GM23338 (cell line): Measurements from ENCODE around the gene GLOD4. TPM values are rescaled to one million over a fixed set of nuclear protein-coding genes. Genes with fewer than 3 reads are reported as not detected.
A peak's percentile ranks its signal among the peaks of the same experiment; 100 is the strongest.

Experiments used
- ATAC-seq: fragments of 200-7000 bp; cut with Tn5 transposase; 3 replicates; pipeline ENCODE4 v1.9.1; 2020
- DNase-seq: peaks from one replicate; pipeline ENCODE4 v3.0.0-alpha.2; 2015; ENCODE audit warnings: low spot score
- H2AFZ ChIP-seq: fragments of 200-600 bp; sonication (generic); 2 replicates; pipeline ENCODE4 v1.8.0; 2016; ENCODE audit warnings: antibody characterized with exemption, mild to moderate bottlenecking, moderate library complexity
- H3F3A ChIP-seq: fragments of 200-600 bp; sonication (generic); replicated peaks from 2 replicates; pipeline ENCODE4 v1.8.0; 2017; ENCODE audit warnings: antibody characterized with exemption, mixed run types, low read depth
- H3K27ac ChIP-seq: fragments of 200-600 bp; sonication (generic); 2 replicates; pipeline ENCODE4 v1.6.1; 2016; ENCODE audit warnings: low read depth
- H3K27me3 ChIP-seq: fragments of 200-600 bp; sonication (generic); 2 replicates; pipeline ENCODE4 v1.8.0; 2016; ENCODE audit warnings: mild to moderate bottlenecking, mixed run types, moderate library complexity; ENCODE audit not compliant: insufficient read depth
- H3K36me3 ChIP-seq: fragments of 200-600 bp; sonication (generic); 2 replicates; pipeline ENCODE4 v1.8.0; 2016; ENCODE audit warnings: mild to moderate bottlenecking; ENCODE audit not compliant: insufficient read depth
- H3K4me1 ChIP-seq: fragments of 200-600 bp; sonication (generic); 2 replicates; pipeline ENCODE4 v1.8.0; 2016; ENCODE audit warnings: mild to moderate bottlenecking, moderate library complexity; ENCODE audit not compliant: insufficient read depth
- H3K4me2 ChIP-seq: fragments of 200-600 bp; sonication (generic); 2 replicates; pipeline ENCODE4 v1.7.1; 2017; ENCODE audit warnings: mixed run types
- H3K4me3 ChIP-seq: fragments of 200-600 bp; sonication (generic); 2 replicates; pipeline ENCODE4 v1.6.1; 2016; ENCODE audit warnings: mixed run types
- H3K79me2 ChIP-seq: fragments of 200-600 bp; sonication (generic); replicated peaks from 2 replicates; pipeline ENCODE4 v1.8.0; 2017; ENCODE audit warnings: mild to moderate bottlenecking; ENCODE audit not compliant: insufficient read depth
- H3K9me2 ChIP-seq: fragments of 200-600 bp; sonication (generic); 2 replicates; pipeline ENCODE4 v1.8.0; 2017; ENCODE audit not compliant: insufficient read depth
- H4K20me1 ChIP-seq: fragments of 200-600 bp; sonication (generic); replicated peaks from 2 replicates; pipeline ENCODE4 v1.8.0; 2017; ENCODE audit warnings: mild to moderate bottlenecking; ENCODE audit not compliant: insufficient read depth
- H3K27ac Mint-ChIP-seq: 2 replicates; pipeline ENCODE4 v1.8.0; 2020; ENCODE audit warnings: inconsistent platforms, mild to moderate bottlenecking, moderate library complexity, mixed read lengths
- H3K27me3 Mint-ChIP-seq: 3 replicates; pipeline ENCODE4 v1.8.0; 2022; ENCODE audit warnings: low read depth, mild to moderate bottlenecking, moderate library complexity, mixed read lengths, inconsistent platforms; ENCODE audit not compliant: insufficient read depth, poor library complexity
- H3K36me3 Mint-ChIP-seq: 3 replicates; pipeline ENCODE4 v1.8.0; 2021; ENCODE audit warnings: low read depth, mild to moderate bottlenecking, inconsistent platforms, moderate library complexity, mixed read lengths
- H3K4me1 Mint-ChIP-seq: 3 replicates; pipeline ENCODE4 v1.8.0; 2020; ENCODE audit warnings: mild to moderate bottlenecking, inconsistent platforms, mixed read lengths
- H3K4me3 Mint-ChIP-seq: 3 replicates; pipeline ENCODE4 v1.8.0; 2021; ENCODE audit warnings: moderate library complexity, mild to moderate bottlenecking, inconsistent platforms, mixed read lengths
- H3K9me3 Mint-ChIP-seq: 3 replicates; pipeline ENCODE4 v1.8.0; 2020; ENCODE audit warnings: moderate library complexity, mild to moderate bottlenecking, inconsistent platforms, mixed read lengths
- CREB1 ChIP-seq: fragments of 250-450 bp; sonication (Bioruptor Pico); IDR thresholded peaks from 2 replicates; pipeline ENCODE4 v1.5.0; 2020; ENCODE audit warnings: low read depth, mild to moderate bottlenecking, moderate library complexity
- EZH2 ChIP-seq: fragments of 200-600 bp; sonication (generic); IDR thresholded peaks from one replicate; pipeline ENCODE4 v1.8.0; 2017; ENCODE audit warnings: antibody characterized with exemption, mild to moderate bottlenecking, low read depth; ENCODE audit not compliant: unreplicated experiment
- EZH2phosphoT487 ChIP-seq: fragments of 200-600 bp; sonication (generic); IDR thresholded peaks from one replicate; pipeline ENCODE4 v1.8.1; 2018; ENCODE audit warnings: antibody characterized with exemption; ENCODE audit not compliant: unreplicated experiment
- JUNB ChIP-seq: IDR thresholded peaks from one replicate; pipeline ENCODE4 v1.6.1; 2016; ENCODE audit warnings: antibody characterized with exemption; ENCODE audit not compliant: unreplicated experiment
- NANOG ChIP-seq: IDR thresholded peaks from 2 replicates; pipeline ENCODE4 v1.6.1; 2016; ENCODE audit warnings: antibody characterized with exemption, borderline replicate concordance
- POLR2AphosphoS5 ChIP-seq: IDR thresholded peaks from 2 replicates; pipeline ENCODE4 v1.6.1; 2016; ENCODE audit warnings: antibody characterized with exemption, low read depth
- STAT1 ChIP-seq: IDR thresholded peaks from one replicate; pipeline ENCODE4 v1.6.1; 2016; ENCODE audit warnings: antibody characterized with exemption; ENCODE audit not compliant: unreplicated experiment
- ZNF114 ChIP-seq: fragments of 250-450 bp; sonication (Bioruptor Pico); IDR thresholded peaks from 2 replicates; pipeline ENCODE4 v1.5.0; 2020; ENCODE audit warnings: mild to moderate bottlenecking, moderate library complexity
- ZNF331 ChIP-seq: fragments of 250-450 bp; sonication (Bioruptor Pico); IDR thresholded peaks from 2 replicates; pipeline ENCODE4 v1.5.0; 2020; ENCODE audit warnings: low read depth, mild to moderate bottlenecking, moderate library complexity
- polyA plus RNA-seq: library from polyadenylated mRNA; unstranded; fragments of >200 nt; fragmentation: Nextera tagmentation; extraction: Ambion mirVana; gene quantifications from 2 replicates; pipeline ENCODE4 v1.2.1, GENCODE V29; 2016
- total RNA-seq: library from RNA; depleted of rRNA; stranded (reverse); fragments of >200 nt; shearing (Covaris generic); gene quantifications from 2 replicates; pipeline ENCODE4 v1.2.3, GENCODE V29; 2014
- TF ChIP-seq, protein P1 (sequence below): IDR thresholded peaks from one replicate; pipeline ENCODE4 v1.6.1; 2018; ENCODE audit warnings: antibody characterized with exemption; ENCODE audit not compliant: unreplicated experiment
- TF ChIP-seq, protein P2 (sequence below), 2 experiments: fragments of 200-600 bp in 1 of 2; sonication (generic) in 1 of 2; conservative IDR thresholded peaks; 2 replicates each; pipeline versions ENCODE4 v1.5.1 to v1.6.1; 2016 to 2017; ENCODE audit warnings: antibody characterized with exemption in 2 of 2, low read depth in 2 of 2, mild to moderate bottlenecking in 2 of 2, moderate library complexity in 1 of 2
- TF ChIP-seq, protein P3 (sequence below): fragments of 250-450 bp; sonication (Bioruptor Pico); IDR thresholded peaks from 2 replicates; pipeline ENCODE4 v1.5.0; 2020; ENCODE audit warnings: mild to moderate bottlenecking, moderate library complexity
- TF ChIP-seq, protein P4 (sequence below): IDR thresholded peaks from 2 replicates; pipeline ENCODE4 v1.6.1; 2016; ENCODE audit warnings: antibody characterized with exemption

The GLOD4 gene
- total and polyA plus RNA-seq, 2 experiments from 2014 or later: 120 to 122 TPM

DNA sequence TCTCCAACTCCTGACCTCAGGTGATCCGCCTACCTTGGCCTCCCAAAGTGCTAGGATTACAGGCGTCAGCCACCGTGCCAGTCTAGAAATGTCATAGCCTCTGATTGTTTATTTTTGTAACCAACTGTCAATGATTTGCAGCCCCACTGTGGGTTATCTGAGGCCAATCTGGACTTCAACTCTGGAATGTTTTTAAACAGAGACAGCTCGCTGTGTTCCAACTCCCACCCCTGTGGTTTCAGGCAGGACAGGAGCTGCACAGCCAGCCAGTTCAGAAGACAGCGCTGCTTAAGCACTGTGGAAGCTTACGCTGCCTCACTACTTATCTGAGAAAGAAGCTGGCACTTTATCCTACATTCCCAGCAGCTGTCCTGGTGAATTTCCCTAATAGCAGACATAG lies 19.6 kb upstream of the GLOD4 start:
- Mint-ChIP-seq H3K27ac (no peak overlapping the region), H3K27me3 (peaks cover 15% of the 10 kb centered on the region)
- no peak for ATAC-seq

More for the DNA sequence above, 19.6 kb upstream of the GLOD4 start:
- H3K79me2 ChIP-seq: no peaks in the 10 kb centered on the region
- no peak overlapping the region for H3K4me2 ChIP-seq
- H4K20me1 ChIP-seq: no peaks in the 10 kb centered on the region; the same call in 1 of the 2 replicates
- H3F3A ChIP-seq: no peaks in the 10 kb centered on the region
- no peak for TF ChIP-seq JUNB
- no peak for TF ChIP-seq EZH2
- no peak for TF ChIP-seq ZNF114 (CRISPR knock-in tag)
- TF ChIP-seq, protein P1, sequence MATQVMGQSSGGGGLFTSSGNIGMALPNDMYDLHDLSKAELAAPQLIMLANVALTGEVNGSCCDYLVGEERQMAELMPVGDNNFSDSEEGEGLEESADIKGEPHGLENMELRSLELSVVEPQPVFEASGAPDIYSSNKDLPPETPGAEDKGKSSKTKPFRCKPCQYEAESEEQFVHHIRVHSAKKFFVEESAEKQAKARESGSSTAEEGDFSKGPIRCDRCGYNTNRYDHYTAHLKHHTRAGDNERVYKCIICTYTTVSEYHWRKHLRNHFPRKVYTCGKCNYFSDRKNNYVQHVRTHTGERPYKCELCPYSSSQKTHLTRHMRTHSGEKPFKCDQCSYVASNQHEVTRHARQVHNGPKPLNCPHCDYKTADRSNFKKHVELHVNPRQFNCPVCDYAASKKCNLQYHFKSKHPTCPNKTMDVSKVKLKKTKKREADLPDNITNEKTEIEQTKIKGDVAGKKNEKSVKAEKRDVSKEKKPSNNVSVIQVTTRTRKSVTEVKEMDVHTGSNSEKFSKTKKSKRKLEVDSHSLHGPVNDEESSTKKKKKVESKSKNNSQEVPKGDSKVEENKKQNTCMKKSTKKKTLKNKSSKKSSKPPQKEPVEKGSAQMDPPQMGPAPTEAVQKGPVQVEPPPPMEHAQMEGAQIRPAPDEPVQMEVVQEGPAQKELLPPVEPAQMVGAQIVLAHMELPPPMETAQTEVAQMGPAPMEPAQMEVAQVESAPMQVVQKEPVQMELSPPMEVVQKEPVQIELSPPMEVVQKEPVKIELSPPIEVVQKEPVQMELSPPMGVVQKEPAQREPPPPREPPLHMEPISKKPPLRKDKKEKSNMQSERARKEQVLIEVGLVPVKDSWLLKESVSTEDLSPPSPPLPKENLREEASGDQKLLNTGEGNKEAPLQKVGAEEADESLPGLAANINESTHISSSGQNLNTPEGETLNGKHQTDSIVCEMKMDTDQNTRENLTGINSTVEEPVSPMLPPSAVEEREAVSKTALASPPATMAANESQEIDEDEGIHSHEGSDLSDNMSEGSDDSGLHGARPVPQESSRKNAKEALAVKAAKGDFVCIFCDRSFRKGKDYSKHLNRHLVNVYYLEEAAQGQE: no peak
- no peak for TF ChIP-seq CREB1 (CRISPR knock-in tag)
- no peak for TF ChIP-seq EZH2phosphoT487
- TF ChIP-seq, protein P2, sequence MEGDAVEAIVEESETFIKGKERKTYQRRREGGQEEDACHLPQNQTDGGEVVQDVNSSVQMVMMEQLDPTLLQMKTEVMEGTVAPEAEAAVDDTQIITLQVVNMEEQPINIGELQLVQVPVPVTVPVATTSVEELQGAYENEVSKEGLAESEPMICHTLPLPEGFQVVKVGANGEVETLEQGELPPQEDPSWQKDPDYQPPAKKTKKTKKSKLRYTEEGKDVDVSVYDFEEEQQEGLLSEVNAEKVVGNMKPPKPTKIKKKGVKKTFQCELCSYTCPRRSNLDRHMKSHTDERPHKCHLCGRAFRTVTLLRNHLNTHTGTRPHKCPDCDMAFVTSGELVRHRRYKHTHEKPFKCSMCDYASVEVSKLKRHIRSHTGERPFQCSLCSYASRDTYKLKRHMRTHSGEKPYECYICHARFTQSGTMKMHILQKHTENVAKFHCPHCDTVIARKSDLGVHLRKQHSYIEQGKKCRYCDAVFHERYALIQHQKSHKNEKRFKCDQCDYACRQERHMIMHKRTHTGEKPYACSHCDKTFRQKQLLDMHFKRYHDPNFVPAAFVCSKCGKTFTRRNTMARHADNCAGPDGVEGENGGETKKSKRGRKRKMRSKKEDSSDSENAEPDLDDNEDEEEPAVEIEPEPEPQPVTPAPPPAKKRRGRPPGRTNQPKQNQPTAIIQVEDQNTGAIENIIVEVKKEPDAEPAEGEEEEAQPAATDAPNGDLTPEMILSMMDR (conservative IDR thresholded peaks at IDR 0.05; ENCODE audit: low read depth in 2 of 2): no peak
- no peak for TF ChIP-seq ZNF331 (CRISPR knock-in tag)
- TF ChIP-seq, protein P3, sequence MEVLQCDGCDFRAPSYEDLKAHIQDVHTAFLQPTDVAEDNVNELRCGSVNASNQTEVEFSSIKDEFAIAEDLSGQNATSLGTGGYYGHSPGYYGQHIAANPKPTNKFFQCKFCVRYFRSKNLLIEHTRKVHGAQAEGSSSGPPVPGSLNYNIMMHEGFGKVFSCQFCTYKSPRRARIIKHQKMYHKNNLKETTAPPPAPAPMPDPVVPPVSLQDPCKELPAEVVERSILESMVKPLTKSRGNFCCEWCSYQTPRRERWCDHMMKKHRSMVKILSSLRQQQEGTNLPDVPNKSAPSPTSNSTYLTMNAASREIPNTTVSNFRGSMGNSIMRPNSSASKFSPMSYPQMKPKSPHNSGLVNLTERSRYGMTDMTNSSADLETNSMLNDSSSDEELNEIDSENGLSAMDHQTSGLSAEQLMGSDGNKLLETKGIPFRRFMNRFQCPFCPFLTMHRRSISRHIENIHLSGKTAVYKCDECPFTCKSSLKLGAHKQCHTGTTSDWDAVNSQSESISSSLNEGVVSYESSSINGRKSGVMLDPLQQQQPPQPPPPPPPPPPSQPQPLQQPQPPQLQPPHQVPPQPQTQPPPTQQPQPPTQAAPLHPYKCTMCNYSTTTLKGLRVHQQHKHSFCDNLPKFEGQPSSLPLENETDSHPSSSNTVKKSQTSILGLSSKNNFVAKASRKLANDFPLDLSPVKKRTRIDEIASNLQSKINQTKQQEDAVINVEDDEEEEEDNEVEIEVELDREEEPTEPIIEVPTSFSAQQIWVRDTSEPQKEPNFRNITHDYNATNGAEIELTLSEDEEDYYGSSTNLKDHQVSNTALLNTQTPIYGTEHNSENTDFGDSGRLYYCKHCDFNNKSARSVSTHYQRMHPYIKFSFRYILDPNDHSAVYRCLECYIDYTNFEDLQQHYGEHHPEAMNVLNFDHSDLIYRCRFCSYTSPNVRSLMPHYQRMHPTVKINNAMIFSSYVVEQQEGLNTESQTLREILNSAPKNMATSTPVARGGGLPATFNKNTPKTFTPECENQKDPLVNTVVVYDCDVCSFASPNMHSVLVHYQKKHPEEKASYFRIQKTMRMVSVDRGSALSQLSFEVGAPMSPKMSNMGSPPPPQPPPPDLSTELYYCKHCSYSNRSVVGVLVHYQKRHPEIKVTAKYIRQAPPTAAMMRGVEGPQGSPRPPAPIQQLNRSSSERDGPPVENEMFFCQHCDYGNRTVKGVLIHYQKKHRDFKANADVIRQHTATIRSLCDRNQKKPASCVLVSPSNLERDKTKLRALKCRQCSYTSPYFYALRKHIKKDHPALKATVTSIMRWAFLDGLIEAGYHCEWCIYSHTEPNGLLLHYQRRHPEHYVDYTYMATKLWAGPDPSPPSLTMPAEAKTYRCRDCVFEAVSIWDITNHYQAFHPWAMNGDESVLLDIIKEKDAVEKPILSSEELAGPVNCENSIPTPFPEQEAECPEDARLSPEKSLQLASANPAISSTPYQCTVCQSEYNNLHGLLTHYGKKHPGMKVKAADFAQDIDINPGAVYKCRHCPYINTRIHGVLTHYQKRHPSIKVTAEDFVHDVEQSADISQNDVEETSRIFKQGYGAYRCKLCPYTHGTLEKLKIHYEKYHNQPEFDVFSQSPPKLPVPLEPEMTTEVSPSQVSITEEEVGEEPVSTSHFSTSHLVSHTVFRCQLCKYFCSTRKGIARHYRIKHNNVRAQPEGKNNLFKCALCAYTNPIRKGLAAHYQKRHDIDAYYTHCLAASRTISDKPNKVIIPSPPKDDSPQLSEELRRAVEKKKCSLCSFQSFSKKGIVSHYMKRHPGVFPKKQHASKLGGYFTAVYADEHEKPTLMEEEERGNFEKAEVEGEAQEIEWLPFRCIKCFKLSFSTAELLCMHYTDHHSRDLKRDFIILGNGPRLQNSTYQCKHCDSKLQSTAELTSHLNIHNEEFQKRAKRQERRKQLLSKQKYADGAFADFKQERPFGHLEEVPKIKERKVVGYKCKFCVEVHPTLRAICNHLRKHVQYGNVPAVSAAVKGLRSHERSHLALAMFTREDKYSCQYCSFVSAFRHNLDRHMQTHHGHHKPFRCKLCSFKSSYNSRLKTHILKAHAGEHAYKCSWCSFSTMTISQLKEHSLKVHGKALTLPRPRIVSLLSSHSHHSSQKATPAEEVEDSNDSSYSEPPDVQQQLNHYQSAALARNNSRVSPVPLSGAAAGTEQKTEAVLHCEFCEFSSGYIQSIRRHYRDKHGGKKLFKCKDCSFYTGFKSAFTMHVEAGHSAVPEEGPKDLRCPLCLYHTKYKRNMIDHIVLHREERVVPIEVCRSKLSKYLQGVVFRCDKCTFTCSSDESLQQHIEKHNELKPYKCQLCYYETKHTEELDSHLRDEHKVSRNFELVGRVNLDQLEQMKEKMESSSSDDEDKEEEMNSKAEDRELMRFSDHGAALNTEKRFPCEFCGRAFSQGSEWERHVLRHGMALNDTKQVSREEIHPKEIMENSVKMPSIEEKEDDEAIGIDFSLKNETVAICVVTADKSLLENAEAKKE (CRISPR knock-in tag): no peak
- no peak for TF ChIP-seq POLR2AphosphoS5
- TF ChIP-seq STAT1: no peak
- TF ChIP-seq, protein P4, sequence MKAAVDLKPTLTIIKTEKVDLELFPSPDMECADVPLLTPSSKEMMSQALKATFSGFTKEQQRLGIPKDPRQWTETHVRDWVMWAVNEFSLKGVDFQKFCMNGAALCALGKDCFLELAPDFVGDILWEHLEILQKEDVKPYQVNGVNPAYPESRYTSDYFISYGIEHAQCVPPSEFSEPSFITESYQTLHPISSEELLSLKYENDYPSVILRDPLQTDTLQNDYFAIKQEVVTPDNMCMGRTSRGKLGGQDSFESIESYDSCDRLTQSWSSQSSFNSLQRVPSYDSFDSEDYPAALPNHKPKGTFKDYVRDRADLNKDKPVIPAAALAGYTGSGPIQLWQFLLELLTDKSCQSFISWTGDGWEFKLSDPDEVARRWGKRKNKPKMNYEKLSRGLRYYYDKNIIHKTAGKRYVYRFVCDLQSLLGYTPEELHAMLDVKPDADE: no peak
- no peak for TF ChIP-seq NANOG
- Mint-ChIP-seq H3K36me3 (peaks cover 16% of the 10 kb centered on the region), H3K4me3 (no peak overlapping the region), H3K9me3 (no peaks in the 10 kb centered on the region; the same call in 2 of the 3 replicates), H3K4me1 (peaks cover 6% of the 10 kb centered on the region; the same call in 2 of the 3 replicates)
- no peak for DNase-seq
- H3K4me3 ChIP-seq: no peak overlapping the region
- H3K4me1 ChIP-seq: no peaks in the 10 kb centered on the region
- peak overlapping the region; percentile 39; the same call in 1 of the 2 replicates for H3K27ac ChIP-seq
- no peaks in the 10 kb centered on the region for H3K27me3 ChIP-seq
- no peaks in the 10 kb centered on the region; the same call in 1 of the 2 replicates for H3K36me3 ChIP-seq
- no peak overlapping the region for H2AFZ ChIP-seq
- H3K9me2 ChIP-seq: no peaks in the 10 kb centered on the region
